H9 (cell line): ENCODE data around the gene RTN4R. TPM values are rescaled to one million over a fixed set of nuclear protein-coding genes. Genes with fewer than 3 reads are reported as not detected.

Source experiments
- DNase-seq: peaks from one replicate; pipeline ENCODE4 v3.0.0-alpha.2; 2017
- H2AFZ ChIP-seq: one replicate; pipeline ENCODE4 v1.6.1; 2013; ENCODE audit warnings: mild to moderate bottlenecking, low read length, control low read depth, moderate library complexity
- H2AK5ac ChIP-seq: 2 replicates; pipeline ENCODE4 v1.6.1; 2013; ENCODE audit warnings: low read length, control low read depth, mixed read lengths; ENCODE audit not compliant: insufficient read length
- H2BK120ac ChIP-seq: one replicate; pipeline ENCODE4 v1.6.1; 2013; ENCODE audit warnings: low read depth, mild to moderate bottlenecking, low read length, control low read depth, inconsistent platforms; ENCODE audit not compliant: poor library complexity, severe bottlenecking
- H2BK12ac ChIP-seq: 2 replicates; pipeline ENCODE4 v1.6.1; 2013; ENCODE audit warnings: low read length, control low read depth, mixed read lengths, low read depth; ENCODE audit not compliant: insufficient read length
- H2BK15ac ChIP-seq: 2 replicates; pipeline ENCODE4 v1.6.1; 2013; ENCODE audit warnings: low read depth, low read length, control low read depth
- H2BK20ac ChIP-seq: one replicate; pipeline ENCODE4 v1.6.1; 2013; ENCODE audit warnings: low read depth, mild to moderate bottlenecking, low read length, control low read depth, inconsistent platforms; ENCODE audit not compliant: poor library complexity, severe bottlenecking
- H2BK5ac ChIP-seq: 2 replicates; pipeline ENCODE4 v1.6.1; 2013; ENCODE audit warnings: low read length, control low read depth, mixed read lengths; ENCODE audit not compliant: insufficient read length
- H3K14ac ChIP-seq: 2 replicates; pipeline ENCODE4 v1.6.1; 2013; ENCODE audit warnings: low read length, control low read depth; ENCODE audit not compliant: insufficient read depth
- H3K18ac ChIP-seq: 2 replicates; pipeline ENCODE4 v1.6.1; 2013; ENCODE audit warnings: low read depth, mild to moderate bottlenecking, mixed read lengths, low read length, control low read depth; ENCODE audit not compliant: insufficient read length
- H3K23ac ChIP-seq: 2 replicates; pipeline ENCODE4 v1.6.1; 2013; ENCODE audit warnings: low read length, control low read depth, mixed read lengths, low read depth; ENCODE audit not compliant: insufficient read length
- H3K23me2 ChIP-seq: 2 replicates; pipeline ENCODE4 v1.6.1; 2013; ENCODE audit warnings: low read depth, mild to moderate bottlenecking, mixed read lengths, low read length, control low read depth; ENCODE audit not compliant: insufficient read length, poor library complexity, severe bottlenecking
- H3K27ac ChIP-seq: 2 replicates; pipeline ENCODE4 v1.5.1; 2013; ENCODE audit warnings: low read length, control low read depth, mixed read lengths, low read depth; ENCODE audit not compliant: insufficient read length
- H3K27me3 ChIP-seq: 2 replicates; pipeline ENCODE4 v1.6.1; 2013; ENCODE audit warnings: low read length, control low read depth, inconsistent platforms; ENCODE audit not compliant: insufficient read depth
- H3K4ac ChIP-seq: 2 replicates; pipeline ENCODE4 v1.6.1; 2013; ENCODE audit warnings: low read depth, mild to moderate bottlenecking, control low read depth, inconsistent platforms, low read length, moderate library complexity
- H3K4me1 ChIP-seq: 2 replicates; pipeline ENCODE4 v1.6.1; 2013; ENCODE audit warnings: low read length, control low read depth, inconsistent platforms; ENCODE audit not compliant: insufficient read depth
- H3K4me2 ChIP-seq: 2 replicates; pipeline ENCODE4 v1.6.1; 2013; ENCODE audit warnings: low read length, control low read depth, mixed read lengths; ENCODE audit not compliant: insufficient read length, insufficient read depth
- H3K56ac ChIP-seq: 2 replicates; pipeline ENCODE4 v1.6.1; 2013; ENCODE audit warnings: low read depth, mild to moderate bottlenecking, mixed read lengths, low read length, control low read depth; ENCODE audit not compliant: insufficient read length
- H3K79me1 ChIP-seq: 2 replicates; pipeline ENCODE4 v1.6.1; 2013; ENCODE audit warnings: low read depth, mild to moderate bottlenecking, moderate library complexity, low read length, control low read depth, inconsistent platforms; ENCODE audit not compliant: insufficient read depth, poor library complexity, severe bottlenecking
- H3K79me2 ChIP-seq: 2 replicates; pipeline ENCODE4 v1.6.1; 2013; ENCODE audit warnings: low read length, control low read depth, inconsistent platforms; ENCODE audit not compliant: insufficient read depth
- H3K9ac ChIP-seq: 2 replicates; pipeline ENCODE4 v1.6.1; 2013; ENCODE audit warnings: low read length, control low read depth, mixed read lengths; ENCODE audit not compliant: insufficient read length; ENCODE audit errors: extremely low read depth
- H3K9me3 ChIP-seq: one replicate; pipeline ENCODE4 v1.6.1; 2013; ENCODE audit warnings: low read depth, low read length, inconsistent platforms; ENCODE audit not compliant: control insufficient read depth
- H3T11ph ChIP-seq: one replicate; pipeline ENCODE4 v1.6.1; 2013; ENCODE audit warnings: mild to moderate bottlenecking, low read length, control low read depth, inconsistent platforms
- H4K20me1 ChIP-seq: one replicate; pipeline ENCODE4 v1.6.1; 2013; ENCODE audit not compliant: control insufficient read depth, insufficient read length, insufficient read depth
- H4K5ac ChIP-seq: 2 replicates; pipeline ENCODE4 v1.6.1; 2013; ENCODE audit warnings: low read depth, mild to moderate bottlenecking, mixed read lengths, low read length, control low read depth; ENCODE audit not compliant: insufficient read length
- H4K8ac ChIP-seq: replicated peaks from 2 replicates; pipeline ENCODE4 v1.6.1; 2013; ENCODE audit warnings: low read length, control low read depth, mixed read lengths, low read depth; ENCODE audit not compliant: insufficient read length
- H4K91ac ChIP-seq: 2 replicates; pipeline ENCODE4 v1.6.1; 2013; ENCODE audit warnings: low read depth, mild to moderate bottlenecking, moderate library complexity, mixed read lengths, low read length, control low read depth; ENCODE audit not compliant: insufficient read length
- H3K27ac Mint-ChIP-seq, 3 experiments: 2 replicates in 2 of 3; 3 replicates in 1 of 3; pipeline ENCODE4 v1.8.0; 2020 to 2021; ENCODE audit warnings: mixed read lengths in 3 of 3, mild to moderate bottlenecking in 1 of 3, moderate library complexity in 1 of 3
- H3K27me3 Mint-ChIP-seq: 2 replicates; pipeline ENCODE4 v1.8.0; 2021; ENCODE audit warnings: low read depth, mild to moderate bottlenecking, moderate library complexity, mixed read lengths
- H3K36me3 Mint-ChIP-seq, 3 experiments: 2 replicates in 2 of 3; 3 replicates in 1 of 3; pipeline ENCODE4 v1.8.0; 2020 to 2021; ENCODE audit warnings: low read depth in 3 of 3, mixed read lengths in 3 of 3; ENCODE audit not compliant: insufficient read depth in 1 of 3
- H3K4me1 Mint-ChIP-seq, 2 experiments: 2 replicates each; pipeline ENCODE4 v1.8.0; 2020; ENCODE audit warnings: mixed read lengths in 2 of 2
- H3K4me3 Mint-ChIP-seq, 2 experiments: 2 replicates in 1 of 2; 3 replicates in 1 of 2; pipeline ENCODE4 v1.8.0; 2020 to 2021; ENCODE audit warnings: mild to moderate bottlenecking in 2 of 2, mixed read lengths in 2 of 2, moderate library complexity in 1 of 2
- H3K9me3 Mint-ChIP-seq, 2 experiments: 2 replicates in 1 of 2; 3 replicates in 1 of 2; pipeline ENCODE4 v1.8.0; 2020; ENCODE audit warnings: mild to moderate bottlenecking in 2 of 2, mixed read lengths in 2 of 2, moderate library complexity in 1 of 2
- CTCF ChIP-seq: fragments of 200-600 bp; sonication (generic); conservative IDR thresholded peaks from 3 replicates; pipeline ENCODE4 v1.8.0; 2021; ENCODE audit warnings: antibody characterized with exemption, mild to moderate bottlenecking
- WGBS: extraction: QIAGEN DNeasy Blood & Tissue Kit; methylation state at CpG from one replicate; pipeline ENCODE4 v1.1.7; 2013; ENCODE audit warnings: missing lambda C conversion rate, low lambda C conversion rate, mixed read lengths; ENCODE audit not compliant: insufficient read length; ENCODE audit errors: extremely low coverage; 5-methylcytosine and 5-hydroxymethylcytosine counted together
- total RNA-seq: library from RNA; stranded (reverse); gene quantifications from 2 replicates; pipeline ENCODE4 v1.2.1, GENCODE V29; 2021

Gene RTN4R
- total RNA-seq, 1 experiment from 2014 or later = 19.0 TPM

GRCh38 chr22:20251981-20252380 lies 16.1 kb downstream of the RTN4R start:
- no peak overlapping the region for H2BK5ac ChIP-seq
- H3K79me1 ChIP-seq = no peaks in the 10 kb centered on the region
- peak overlapping the region; percentile 1 for H4K8ac ChIP-seq
- H3K9me3 ChIP-seq = no peaks in the 10 kb centered on the region
- no peak overlapping the region for H4K91ac ChIP-seq
- no peak overlapping the region for H3K4me2 ChIP-seq
- H2BK12ac ChIP-seq = no peak overlapping the region
- H2BK15ac ChIP-seq = no peak overlapping the region
- no peaks in the 10 kb centered on the region for H3K27me3 ChIP-seq
- no peak overlapping the region for H2BK120ac ChIP-seq
- no peak overlapping the region for H4K5ac ChIP-seq
- no peaks in the 10 kb centered on the region for H4K20me1 ChIP-seq
- H3K18ac ChIP-seq = no peak overlapping the region
- no peak overlapping the region for H2AK5ac ChIP-seq
- Mint-ChIP-seq H3K9me3 (no peaks in the 10 kb centered on the region; a peak in 1 of 5 replicates), H3K27ac (no peak overlapping the region), H3K36me3 (no peaks in the 10 kb centered on the region; a peak in 1 of 7 replicates), H3K4me3 (no peak overlapping the region), H3K27me3 (no peaks in the 10 kb centered on the region), H3K4me1 (peaks cover 2 to 4% of the 10 kb centered on the region in 2 experiments; a peak in 2 of 4 replicates)
- no peak overlapping the region for H3T11ph ChIP-seq
- 100% methylated on average over 3 of the region's 5 CpGs for WGBS
- H3K56ac ChIP-seq = no peak overlapping the region
- no peak overlapping the region for H2BK20ac ChIP-seq
- no peak overlapping the region for H3K23ac ChIP-seq
- no peak for TF ChIP-seq CTCF
- DNase-seq = no peak
- H3K27ac ChIP-seq = no peak overlapping the region
- no peak overlapping the region for H3K14ac ChIP-seq
- no peak overlapping the region for H3K4ac ChIP-seq
- no peaks in the 10 kb centered on the region for H3K23me2 ChIP-seq
- H3K4me1 ChIP-seq = no peaks in the 10 kb centered on the region
- H2AFZ ChIP-seq = no peak overlapping the region
- H3K79me2 ChIP-seq = no peaks in the 10 kb centered on the region; the same call in 1 of the 2 replicates
- H3K9ac ChIP-seq = no peak overlapping the region
